ENCODE results near the gene LIX1L. TPM values are rescaled to one million over a fixed set of nuclear protein-coding genes. Genes with fewer than 3 reads are reported as not detected.

Gene LIX1L
- total RNA-seq, 4 donors from 2014 or later, result 30.8 to 57.1 (median 41.5) TPM

DNA sequence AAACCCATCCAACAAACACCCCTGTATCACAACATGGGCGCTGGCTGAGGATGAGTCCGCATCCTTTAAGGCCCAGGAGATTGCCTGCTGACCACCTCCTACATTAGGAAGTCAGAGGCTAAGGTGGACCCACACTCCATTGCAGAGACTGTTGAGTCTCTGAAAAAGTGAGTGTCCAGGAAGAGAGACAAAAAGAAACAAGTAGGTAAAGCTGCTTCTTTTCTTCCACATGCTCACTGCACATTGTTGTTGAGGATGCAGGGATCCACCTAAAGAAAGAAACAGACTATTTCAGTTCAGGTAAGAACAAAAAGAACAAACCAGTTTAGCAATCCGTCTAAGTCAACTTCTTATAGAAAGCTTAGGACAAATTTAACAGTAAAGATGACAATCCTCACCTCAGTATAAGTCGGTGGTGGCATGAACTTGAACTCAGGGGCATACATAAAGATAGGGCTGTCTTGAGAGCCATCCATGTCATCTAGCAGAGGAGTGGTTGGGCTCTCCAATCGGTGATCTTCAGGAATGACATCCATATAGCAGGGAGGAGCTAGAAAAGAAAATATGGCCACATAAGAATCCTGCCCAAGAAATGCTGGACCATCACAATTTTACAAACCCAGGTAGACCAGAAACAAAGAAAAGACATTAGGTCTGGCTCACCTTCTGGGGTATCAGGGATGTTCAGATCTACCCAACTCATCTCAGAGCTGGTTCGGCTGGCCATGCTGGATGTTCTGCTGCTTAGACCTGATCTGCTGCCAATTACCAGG is 36.0 kb upstream of the LIX1L start:
- Histone ChIP-seq H3K4me1 (peaks cover 0 to 36% (median 13%) of the 10 kb centered on the region in 4 donors), H3K27ac (peak overlapping the region; percentile 94 to 99 (median 97)), H3K36me3 (peaks cover 22 to 37% (median 32%) of the 10 kb centered on the region in 3 donors), H3K4me3 (peak overlapping the region; percentile 67 to 97 (median 78)), H3K27me3 (no peaks in the 10 kb centered on the region), H3K9me3 (no peaks in the 10 kb centered on the region)
- 19% methylated on average over 6 of the region's 6 CpGs for WGBS, 2 donors
- TF ChIP-seq, protein P1, sequence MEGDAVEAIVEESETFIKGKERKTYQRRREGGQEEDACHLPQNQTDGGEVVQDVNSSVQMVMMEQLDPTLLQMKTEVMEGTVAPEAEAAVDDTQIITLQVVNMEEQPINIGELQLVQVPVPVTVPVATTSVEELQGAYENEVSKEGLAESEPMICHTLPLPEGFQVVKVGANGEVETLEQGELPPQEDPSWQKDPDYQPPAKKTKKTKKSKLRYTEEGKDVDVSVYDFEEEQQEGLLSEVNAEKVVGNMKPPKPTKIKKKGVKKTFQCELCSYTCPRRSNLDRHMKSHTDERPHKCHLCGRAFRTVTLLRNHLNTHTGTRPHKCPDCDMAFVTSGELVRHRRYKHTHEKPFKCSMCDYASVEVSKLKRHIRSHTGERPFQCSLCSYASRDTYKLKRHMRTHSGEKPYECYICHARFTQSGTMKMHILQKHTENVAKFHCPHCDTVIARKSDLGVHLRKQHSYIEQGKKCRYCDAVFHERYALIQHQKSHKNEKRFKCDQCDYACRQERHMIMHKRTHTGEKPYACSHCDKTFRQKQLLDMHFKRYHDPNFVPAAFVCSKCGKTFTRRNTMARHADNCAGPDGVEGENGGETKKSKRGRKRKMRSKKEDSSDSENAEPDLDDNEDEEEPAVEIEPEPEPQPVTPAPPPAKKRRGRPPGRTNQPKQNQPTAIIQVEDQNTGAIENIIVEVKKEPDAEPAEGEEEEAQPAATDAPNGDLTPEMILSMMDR (IDR thresholded peaks at IDR 0.05), result no peak
- TF ChIP-seq POLR2A (IDR thresholded peaks at IDR 0.05), result peak in 1 of 2 donors; percentile 8
- peak in 1 of 2 donors; percentile 3 for TF ChIP-seq EP300 (IDR thresholded peaks at IDR 0.05)
- no peak for DNase-seq (ENCODE audit: low spot score in 2 of 2)

DNA sequence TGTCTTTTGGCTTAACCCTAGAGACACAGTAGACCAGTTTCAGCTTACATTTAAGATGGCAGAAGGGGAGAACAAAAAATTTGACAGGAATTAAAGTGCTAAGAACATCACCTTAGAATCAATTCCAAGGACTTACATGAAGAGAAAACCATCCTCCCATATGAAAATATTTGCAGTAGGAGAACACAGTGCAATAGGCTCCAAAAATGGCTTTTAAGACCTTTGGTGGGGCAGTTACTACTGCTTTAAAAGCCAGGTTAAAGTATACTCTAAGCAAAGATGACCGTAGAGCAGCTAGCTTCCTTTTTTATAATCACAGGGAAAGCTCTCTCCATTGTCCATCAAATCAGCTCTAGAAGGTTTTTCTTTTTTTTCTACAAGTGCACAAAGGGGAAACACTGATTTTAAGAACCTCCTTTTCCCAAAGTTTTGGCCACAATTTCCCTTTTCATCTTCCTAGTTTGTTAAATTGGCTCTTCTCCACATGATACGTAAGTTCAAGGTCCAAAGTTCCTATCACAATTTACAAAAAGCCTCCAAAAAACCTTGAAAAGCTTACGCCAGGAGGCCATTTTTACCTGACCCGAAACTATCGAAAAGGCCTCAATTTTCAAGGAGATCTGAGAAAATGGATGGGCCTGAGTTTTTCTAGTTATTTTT is 35.3 kb upstream of the LIX1L start:
- Histone ChIP-seq H3K9me3 (no peaks in the 10 kb centered on the region), H3K4me3 (peak overlapping the region; percentile 67 to 97 (median 78)), H3K4me1 (peaks cover 0 to 29% (median 7%) of the 10 kb centered on the region in 4 donors), H3K36me3 (peaks cover 22 to 37% (median 32%) of the 10 kb centered on the region in 3 donors), H3K27ac (peak overlapping the region; percentile 94 to 99 (median 97)), H3K27me3 (no peaks in the 10 kb centered on the region)
- 40 to 44% methylated on average over 5 of the region's 5 CpGs for WGBS, 2 donors
- no peak for DNase-seq (ENCODE audit: low spot score in 2 of 2)
- peak in 1 of 2 donors; percentile 5 for TF ChIP-seq EP300 (IDR thresholded peaks at IDR 0.05)
- TF ChIP-seq, protein P1 (IDR thresholded peaks at IDR 0.05), result no peak
- no peak for TF ChIP-seq POLR2A (IDR thresholded peaks at IDR 0.05)

DNA sequence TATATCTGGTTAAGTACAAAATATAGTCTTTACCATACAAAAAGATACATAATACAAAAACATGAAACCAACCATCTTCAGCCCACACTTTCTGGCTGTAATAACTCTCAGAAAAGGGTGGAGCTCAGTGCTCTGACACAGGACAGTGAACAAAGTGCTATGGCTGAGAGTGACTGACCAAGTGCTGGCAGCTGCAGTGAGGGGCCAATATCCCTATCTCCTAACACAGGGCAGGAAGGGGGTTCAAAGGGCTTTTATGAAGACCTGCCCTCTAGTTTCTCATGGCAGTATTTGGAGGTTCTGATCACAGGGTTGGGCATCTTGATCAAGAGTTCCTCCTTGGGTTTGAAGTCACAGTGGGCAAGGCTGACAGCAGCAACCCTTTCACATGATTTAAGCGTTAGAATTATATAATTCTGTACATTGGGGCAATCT is 34.7 kb upstream of the LIX1L start:
- 42 to 50% methylated on average over 1 of the region's 1 CpG for WGBS, 2 donors
- TF ChIP-seq EP300 (IDR thresholded peaks at IDR 0.05) (peak in 1 of 2 donors; percentile 63), POLR2A (IDR thresholded peaks at IDR 0.05) (peak in 1 of 2 donors; percentile 3)
- TF ChIP-seq, protein P1 (IDR thresholded peaks at IDR 0.05), result no peak
- Histone ChIP-seq H3K27ac (peak overlapping the region; percentile 94 to 99 (median 97)), H3K4me1 (peaks cover 0 to 27% (median 5%) of the 10 kb centered on the region in 4 donors), H3K36me3 (peaks cover 22 to 37% (median 32%) of the 10 kb centered on the region in 3 donors), H3K27me3 (no peaks in the 10 kb centered on the region), H3K4me3 (peak overlapping the region; percentile 67 to 97 (median 78)), H3K9me3 (no peaks in the 10 kb centered on the region)
- DNase-seq (ENCODE audit: low spot score in 2 of 2), result no peak

DNA sequence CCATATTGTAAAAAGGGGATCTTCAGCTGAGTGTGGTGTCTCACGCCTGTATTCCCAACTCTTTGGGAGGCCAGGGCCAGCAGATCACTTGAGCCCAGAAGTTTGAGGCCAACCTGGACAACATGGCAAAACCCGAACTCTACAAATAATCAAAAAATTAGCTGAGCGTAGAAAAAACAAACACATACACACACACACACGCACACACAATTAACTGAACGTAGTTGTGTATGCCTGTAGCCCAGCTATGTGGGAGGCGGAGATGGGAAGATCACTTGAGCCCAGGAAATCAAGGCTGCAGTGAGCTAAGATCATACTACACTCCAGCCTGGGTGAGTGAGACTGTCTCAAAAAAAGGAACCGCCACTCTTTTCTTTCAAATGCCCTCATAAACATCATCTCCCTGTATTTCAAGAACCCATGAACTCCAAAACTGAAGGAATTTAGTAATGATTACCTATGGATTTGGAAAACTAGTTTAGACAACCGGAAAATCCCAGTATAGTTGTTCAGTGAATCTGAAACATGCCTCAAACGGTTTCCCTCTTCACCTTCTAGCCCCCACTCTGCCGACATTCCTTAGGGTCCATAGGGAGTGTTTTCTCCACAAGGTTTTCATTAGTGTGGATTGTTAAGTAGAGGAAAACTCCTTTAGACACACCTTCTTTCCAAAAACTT is 34.1 kb upstream of the LIX1L start:
- TF ChIP-seq EP300 (IDR thresholded peaks at IDR 0.05) (peak in 1 of 2 donors; percentile 88), POLR2A (IDR thresholded peaks at IDR 0.05) (peak; percentile 10 to 36)
- TF ChIP-seq, protein P1 (IDR thresholded peaks at IDR 0.05), result no peak
- Histone ChIP-seq H3K27ac (peak overlapping the region; percentile 94 to 99 (median 97)), H3K36me3 (peaks cover 22 to 37% (median 32%) of the 10 kb centered on the region in 3 donors), H3K9me3 (no peaks in the 10 kb centered on the region), H3K4me3 (peak overlapping the region; percentile 67 to 97 (median 78)), H3K27me3 (no peaks in the 10 kb centered on the region), H3K4me1 (peaks cover 0 to 27% (median 5%) of the 10 kb centered on the region in 4 donors)
- DNase-seq (ENCODE audit: low spot score in 2 of 2), result peak in 1 of 2 donors; percentile 60
- 39 to 43% methylated on average over 10 of the region's 10 CpGs for WGBS, 2 donors
